Body of pancreas (tissue), 4 donors: ENCODE measurements around the gene MBD2.

Experiments
- CTCF ChIP-seq, 7 experiments: fragments of 450-650 bp in 4 of 7; fragments of 200-600 bp in 3 of 7; sonication (generic) in 3 of 7; IDR thresholded peaks; one replicate each; pipeline ENCODE4 v1.5.1; 2016 to 2019; ENCODE audit warnings: antibody characterized with exemption in 7 of 7
- POLR2A ChIP-seq, 3 donors: fragments of 450-650 bp; IDR thresholded peaks; one replicate each; pipeline ENCODE4 v1.6.1; 2016; ENCODE audit warnings: antibody characterized with exemption in 3 of 3, mild to moderate bottlenecking in 2 of 3

- no peak for TF ChIP-seq CTCF (IDR thresholded peaks at IDR 0.05)
- no peak for TF ChIP-seq POLR2A (IDR thresholded peaks at IDR 0.05)
Measured at GRCh38 chr18:54117853-54118773, 106.4 kb downstream of the MBD2 start.
